Measurements from ENCODE around the gene TNXB.

Gene TNXB

DNA sequence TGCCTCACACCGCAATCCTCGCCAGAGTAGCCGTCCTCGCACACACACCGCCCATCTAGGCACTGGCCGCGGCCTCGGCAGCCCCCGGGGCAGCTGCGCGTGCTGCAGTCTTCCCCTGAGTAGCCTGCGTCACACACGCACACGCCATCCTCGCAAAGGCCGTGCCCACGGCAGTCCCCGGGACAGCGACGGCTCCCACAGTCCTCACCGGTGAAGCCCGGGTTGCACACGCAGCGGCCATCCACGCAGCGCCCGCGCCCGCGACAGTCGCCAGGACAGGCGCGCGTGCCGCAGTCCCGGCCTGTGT is 13.1 kb downstream of the TNXB start:
- no peak overlapping the region for H4K8ac ChIP-seq (ENCODE audit: low read depth, low read length)
- H3K4ac ChIP-seq (ENCODE audit: low read length): no peak overlapping the region
- peak overlapping the region; percentile 81 for H2AK5ac ChIP-seq (ENCODE audit: low read depth, low read length)
- no peak for DNase-seq (ENCODE audit: low spot score)
- no peak overlapping the region for H2BK15ac ChIP-seq (ENCODE audit: low read length)
- no peak overlapping the region for H2BK120ac ChIP-seq (ENCODE audit: low read depth, low read length)
- H3K9ac ChIP-seq (ENCODE audit: low read depth, low read length, poor library complexity): peak overlapping the region; percentile 21
- H3K18ac ChIP-seq (ENCODE audit: low read length): peak overlapping the region; percentile 19
- no peak overlapping the region for H3K4me3 ChIP-seq (ENCODE audit: low read length in 2 of 2)
- no CpG with 5 or more reads among the region's 36 CpGs for WGBS, 2 donors (ENCODE audit: extremely low coverage in 2 of 2, insufficient read length in 2 of 2, insufficient replicate concordance in 1 of 2)
- H3K4me1 ChIP-seq (ENCODE audit: control insufficient read depth in 2 of 2, insufficient read depth in 1 of 2, low read depth in 1 of 2, low read length in 2 of 2): no peaks in the 10 kb centered on the region
- H3K23ac ChIP-seq (ENCODE audit: low read depth, low read length, poor library complexity): peak overlapping the region; percentile 68
- peak overlapping the region; percentile 97 for H3K14ac ChIP-seq (ENCODE audit: low read length)
- no peak overlapping the region for H2AFZ ChIP-seq (ENCODE audit: low read length)
- peaks cover 2% of the 10 kb centered on the region for H3K79me1 ChIP-seq (ENCODE audit: low read depth, low read length)
- H3K27me3 ChIP-seq (ENCODE audit: control insufficient read depth in 3 of 3, insufficient read depth in 3 of 3, low read depth in 1 of 3, low read length in 3 of 3): peaks cover 0 to 31% (median 0%) of the 10 kb centered on the region in 3 experiments
- peak overlapping the region; percentile 73 for H2BK12ac ChIP-seq (ENCODE audit: low read length)
- H3K36me3 ChIP-seq (replicated peaks in 1 of 2; ENCODE audit: control insufficient read depth in 2 of 2, insufficient read depth in 2 of 2, low read length in 2 of 2): no peaks in the 10 kb centered on the region
- no peak overlapping the region for H2BK5ac ChIP-seq (ENCODE audit: low read length)
- H3K9me3 ChIP-seq (replicated peaks in 1 of 2; ENCODE audit: control insufficient read depth in 2 of 2, insufficient read depth in 1 of 2, low read depth in 1 of 2, low read length in 2 of 2): no peaks in the 10 kb centered on the region
- H3K27ac ChIP-seq (replicated peaks; ENCODE audit: low read length): no peak overlapping the region
- H4K91ac ChIP-seq (ENCODE audit: low read depth, low read length, poor library complexity): peak overlapping the region; percentile 72
- peak overlapping the region; percentile 18 for H3K4me2 ChIP-seq (ENCODE audit: insufficient read depth, low read length, poor library complexity, severe bottlenecking)

DNA sequence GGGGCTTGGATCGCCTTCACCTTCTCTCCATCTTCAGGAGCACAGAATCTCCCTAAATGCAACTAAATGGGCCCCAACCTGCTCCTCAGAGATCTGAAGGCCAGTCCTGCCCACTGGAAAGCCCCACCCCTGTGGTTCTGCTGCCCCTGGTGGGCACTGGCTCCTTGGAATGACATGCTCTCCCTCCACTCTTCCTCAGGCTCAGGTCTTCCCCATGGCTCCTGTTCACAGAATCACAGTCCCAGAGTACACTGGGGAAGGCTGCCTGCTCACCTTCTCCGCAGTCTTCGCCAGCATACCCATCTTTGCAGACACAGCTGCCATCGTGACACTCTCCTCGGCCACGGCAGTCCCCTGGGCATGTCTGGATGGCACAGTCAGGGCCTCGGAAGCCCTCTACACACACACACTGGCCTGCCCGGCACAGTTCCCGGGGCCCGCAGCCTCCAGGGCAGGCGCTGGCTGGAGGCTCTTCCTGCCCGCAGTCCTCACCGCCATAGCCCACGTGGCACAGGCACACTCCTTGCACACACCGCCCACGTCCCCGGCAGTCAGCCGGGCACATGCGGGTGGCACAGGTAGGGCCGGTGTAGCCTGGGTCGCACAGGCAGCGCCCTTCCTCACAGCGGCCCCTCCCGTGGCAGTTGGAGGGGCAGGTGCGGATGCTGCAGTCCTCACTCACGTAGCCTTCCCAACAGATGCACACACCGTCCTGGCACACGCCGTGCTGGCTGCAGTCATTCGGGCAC is 13.6 kb downstream of the TNXB start:
- Histone ChIP-seq H3K4me1 (ENCODE audit: control insufficient read depth in 2 of 2, insufficient read depth in 1 of 2, low read depth in 1 of 2, low read length in 2 of 2) (no peaks in the 10 kb centered on the region), H4K91ac (ENCODE audit: low read depth, low read length, poor library complexity) (peak overlapping the region; percentile 72), H3K9me3 (replicated peaks in 1 of 2; ENCODE audit: control insufficient read depth in 2 of 2, insufficient read depth in 1 of 2, low read depth in 1 of 2, low read length in 2 of 2) (no peaks in the 10 kb centered on the region), H2AFZ (ENCODE audit: low read length) (no peak overlapping the region), H3K27ac (replicated peaks; ENCODE audit: low read length) (no peak overlapping the region), H2BK5ac (ENCODE audit: low read length) (no peak overlapping the region), H3K9ac (ENCODE audit: low read depth, low read length, poor library complexity) (peak overlapping the region; percentile 77), H2BK15ac (ENCODE audit: low read length) (no peak overlapping the region), H3K27me3 (ENCODE audit: control insufficient read depth in 3 of 3, insufficient read depth in 3 of 3, low read depth in 1 of 3, low read length in 3 of 3) (peaks cover 0 to 31% (median 0%) of the 10 kb centered on the region in 3 experiments), H3K4ac (ENCODE audit: low read length) (no peak overlapping the region), H2BK12ac (ENCODE audit: low read length) (peak overlapping the region; percentile 6), H3K4me3 (ENCODE audit: low read length in 2 of 2) (no peak overlapping the region), H3K4me2 (ENCODE audit: insufficient read depth, low read length, poor library complexity, severe bottlenecking) (no peak overlapping the region), H2AK5ac (ENCODE audit: low read depth, low read length) (peak overlapping the region; percentile 70), H3K23ac (ENCODE audit: low read depth, low read length, poor library complexity) (peak overlapping the region; percentile 68), H2BK120ac (ENCODE audit: low read depth, low read length) (peak overlapping the region; percentile 31), H4K8ac (ENCODE audit: low read depth, low read length) (peak overlapping the region; percentile 92), H3K18ac (ENCODE audit: low read length) (peak overlapping the region; percentile 44), H3K14ac (ENCODE audit: low read length) (peak overlapping the region; percentile 97), H3K36me3 (replicated peaks in 1 of 2; ENCODE audit: control insufficient read depth in 2 of 2, insufficient read depth in 2 of 2, low read length in 2 of 2) (no peaks in the 10 kb centered on the region), H3K79me1 (ENCODE audit: low read depth, low read length) (peaks cover 2% of the 10 kb centered on the region)
- no peak for DNase-seq (ENCODE audit: low spot score)
- no CpG with 5 or more reads among the region's 30 CpGs for WGBS, 2 donors (ENCODE audit: extremely low coverage in 2 of 2, insufficient read length in 2 of 2, insufficient replicate concordance in 1 of 2)

GRCh38 chr6:32092760-32093497 is 16.2 kb downstream of the TNXB start:
- no peak overlapping the region for H3K4ac ChIP-seq (ENCODE audit: low read length)
- no peak overlapping the region for H3K4me2 ChIP-seq (ENCODE audit: insufficient read depth, low read length, poor library complexity, severe bottlenecking)
- H2AK5ac ChIP-seq (ENCODE audit: low read depth, low read length): no peak overlapping the region
- H2BK5ac ChIP-seq (ENCODE audit: low read length): no peak overlapping the region
- no peak overlapping the region for H3K23ac ChIP-seq (ENCODE audit: low read depth, low read length, poor library complexity)
- H3K4me1 ChIP-seq (ENCODE audit: control insufficient read depth in 2 of 2, insufficient read depth in 1 of 2, low read depth in 1 of 2, low read length in 2 of 2): no peaks in the 10 kb centered on the region
- no peak overlapping the region for H3K9ac ChIP-seq (ENCODE audit: low read depth, low read length, poor library complexity)
- no peak overlapping the region for H2BK120ac ChIP-seq (ENCODE audit: low read depth, low read length)
- H3K9me3 ChIP-seq (replicated peaks in 1 of 2; ENCODE audit: control insufficient read depth in 2 of 2, insufficient read depth in 1 of 2, low read depth in 1 of 2, low read length in 2 of 2): no peaks in the 10 kb centered on the region
- H3K79me1 ChIP-seq (ENCODE audit: low read depth, low read length): peaks cover 2% of the 10 kb centered on the region
- H2BK12ac ChIP-seq (ENCODE audit: low read length): no peak overlapping the region
- no peak overlapping the region for H4K91ac ChIP-seq (ENCODE audit: low read depth, low read length, poor library complexity)
- no peak overlapping the region for H3K27ac ChIP-seq (replicated peaks; ENCODE audit: low read length)
- H3K4me3 ChIP-seq (ENCODE audit: low read length in 2 of 2): no peak overlapping the region
- DNase-seq (ENCODE audit: low spot score): no peak
- no CpG with 5 or more reads among the region's 8 CpGs for WGBS, 2 donors (ENCODE audit: extremely low coverage in 2 of 2, insufficient read length in 2 of 2, insufficient replicate concordance in 1 of 2)
- no peak overlapping the region for H2AFZ ChIP-seq (ENCODE audit: low read length)
- no peak overlapping the region for H3K14ac ChIP-seq (ENCODE audit: low read length)
- H3K27me3 ChIP-seq (ENCODE audit: control insufficient read depth in 3 of 3, insufficient read depth in 3 of 3, low read depth in 1 of 3, low read length in 3 of 3): peaks cover 0 to 48% (median 0%) of the 10 kb centered on the region in 3 experiments
- no peak overlapping the region for H3K18ac ChIP-seq (ENCODE audit: low read length)
- no peaks in the 10 kb centered on the region for H3K36me3 ChIP-seq (replicated peaks in 1 of 2; ENCODE audit: control insufficient read depth in 2 of 2, insufficient read depth in 2 of 2, low read length in 2 of 2)
- no peak overlapping the region for H4K8ac ChIP-seq (ENCODE audit: low read depth, low read length)
- no peak overlapping the region for H2BK15ac ChIP-seq (ENCODE audit: low read length)

GRCh38 chr6:32089082-32089828 is 19.9 kb downstream of the TNXB start:
- DNase-seq (ENCODE audit: low spot score): no peak
- Histone ChIP-seq H2AK5ac (ENCODE audit: low read depth, low read length) (peak overlapping the region; percentile 79), H3K9ac (ENCODE audit: low read depth, low read length, poor library complexity) (no peak overlapping the region), H3K4me3 (ENCODE audit: low read length in 2 of 2) (no peak overlapping the region), H2BK120ac (ENCODE audit: low read depth, low read length) (no peak overlapping the region), H3K9me3 (replicated peaks in 1 of 2; ENCODE audit: control insufficient read depth in 2 of 2, insufficient read depth in 1 of 2, low read depth in 1 of 2, low read length in 2 of 2) (no peaks in the 10 kb centered on the region), H3K27ac (replicated peaks; ENCODE audit: low read length) (no peak overlapping the region), H3K27me3 (ENCODE audit: control insufficient read depth in 3 of 3, insufficient read depth in 3 of 3, low read depth in 1 of 3, low read length in 3 of 3) (peaks cover 0 to 52% (median 8%) of the 10 kb centered on the region in 3 experiments), H4K91ac (ENCODE audit: low read depth, low read length, poor library complexity) (no peak overlapping the region), H2BK15ac (ENCODE audit: low read length) (no peak overlapping the region), H2BK5ac (ENCODE audit: low read length) (no peak overlapping the region), H4K8ac (ENCODE audit: low read depth, low read length) (no peak overlapping the region), H3K4me1 (ENCODE audit: control insufficient read depth in 2 of 2, insufficient read depth in 1 of 2, low read depth in 1 of 2, low read length in 2 of 2) (no peaks in the 10 kb centered on the region), H3K36me3 (replicated peaks in 1 of 2; ENCODE audit: control insufficient read depth in 2 of 2, insufficient read depth in 2 of 2, low read length in 2 of 2) (no peaks in the 10 kb centered on the region), H3K79me1 (ENCODE audit: low read depth, low read length) (no peaks in the 10 kb centered on the region), H2AFZ (ENCODE audit: low read length) (no peak overlapping the region), H3K4ac (ENCODE audit: low read length) (no peak overlapping the region), H3K4me2 (ENCODE audit: insufficient read depth, low read length, poor library complexity, severe bottlenecking) (no peak overlapping the region), H2BK12ac (ENCODE audit: low read length) (no peak overlapping the region), H3K18ac (ENCODE audit: low read length) (no peak overlapping the region), H3K14ac (ENCODE audit: low read length) (no peak overlapping the region), H3K23ac (ENCODE audit: low read depth, low read length, poor library complexity) (peak overlapping the region; percentile 98)
- WGBS, 2 donors (ENCODE audit: extremely low coverage in 2 of 2, insufficient read length in 2 of 2, insufficient replicate concordance in 1 of 2): no CpG with 5 or more reads among the region's 10 CpGs

Data from neuronal stem cell (in vitro differentiated cells).